Measurements from ENCODE around the gene RELN. TPM values are rescaled to one million over a fixed set of nuclear protein-coding genes. Genes with fewer than 3 reads are reported as not detected.

The RELN gene
- total and polyA plus RNA-seq, 9 of the 15 experiments (the other 6 are each of a cell fraction or from before 2014, with no cell fraction given) = 12.9 to 43.2 (median 18.1) TPM

DNA sequence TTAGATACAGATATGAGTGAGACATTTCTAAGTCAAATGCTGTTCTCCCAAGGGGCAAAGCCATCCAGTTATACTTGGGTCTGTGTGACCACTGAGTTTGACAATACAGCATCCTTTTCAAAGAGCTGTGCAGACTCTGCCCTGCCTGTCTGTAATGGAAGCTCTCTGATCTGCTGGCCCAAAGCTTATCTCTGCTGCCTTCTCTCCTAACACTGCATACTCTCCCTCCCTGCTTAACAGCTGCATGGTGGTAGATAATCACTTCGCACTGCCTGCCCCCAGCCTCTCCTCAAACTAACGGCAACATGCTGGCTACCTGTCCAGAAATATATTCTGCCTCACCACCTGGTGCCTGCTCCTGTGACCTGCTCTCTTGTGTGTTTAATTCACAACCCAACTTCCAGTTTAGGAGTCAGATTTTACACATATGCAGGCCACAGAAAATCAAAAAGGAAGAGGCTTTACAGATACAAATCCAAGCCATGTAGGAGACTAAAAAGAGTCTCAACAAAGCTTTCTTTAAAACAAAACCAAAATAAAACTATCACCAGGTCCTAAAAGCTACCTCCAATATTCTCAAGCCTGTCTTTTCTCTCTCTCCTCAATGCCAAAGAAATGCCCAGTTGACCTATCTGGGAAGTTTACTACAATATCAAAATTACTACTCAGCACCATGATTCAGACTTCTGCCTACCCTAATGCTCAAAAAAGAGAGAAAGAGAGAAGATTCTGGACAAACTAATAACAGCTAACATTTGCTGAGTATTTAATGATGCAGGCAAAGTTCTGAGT, 145.6 kb downstream of the RELN start (continued):
- TF ChIP-seq, protein P1, sequence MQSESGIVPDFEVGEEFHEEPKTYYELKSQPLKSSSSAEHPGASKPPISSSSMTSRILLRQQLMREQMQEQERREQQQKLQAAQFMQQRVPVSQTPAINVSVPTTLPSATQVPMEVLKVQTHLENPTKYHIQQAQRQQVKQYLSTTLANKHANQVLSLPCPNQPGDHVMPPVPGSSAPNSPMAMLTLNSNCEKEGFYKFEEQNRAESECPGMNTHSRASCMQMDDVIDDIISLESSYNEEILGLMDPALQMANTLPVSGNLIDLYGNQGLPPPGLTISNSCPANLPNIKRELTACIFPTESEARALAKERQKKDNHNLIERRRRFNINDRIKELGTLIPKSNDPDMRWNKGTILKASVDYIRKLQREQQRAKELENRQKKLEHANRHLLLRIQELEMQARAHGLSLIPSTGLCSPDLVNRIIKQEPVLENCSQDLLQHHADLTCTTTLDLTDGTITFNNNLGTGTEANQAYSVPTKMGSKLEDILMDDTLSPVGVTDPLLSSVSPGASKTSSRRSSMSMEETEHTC (IDR thresholded peaks at IDR 0.05) = peak; percentile 63; the same call in 1 of the 2 replicates
- no peak for TF ChIP-seq EGR1 (conservative IDR thresholded peaks at IDR 0.05)
- TF ChIP-seq ZKSCAN8 (CRISPR knock-in tag; IDR thresholded peaks at IDR 0.05) = peak; percentile 60; the same call in 1 of the 2 replicates
- TF ChIP-seq C11orf30 (IDR thresholded peaks at IDR 0.05; ENCODE audit: low read depth) = 0 out of 2 replicates have a peak, but pooled peaks have one; percentile 7
- no peak for TF ChIP-seq KDM4B (IDR thresholded peaks at IDR 0.05; ENCODE audit: borderline replicate concordance in 2 of 2, low read depth in 1 of 2)
- no peak for TF ChIP-seq ZNF384 (IDR thresholded peaks at IDR 0.05; ENCODE audit: low read depth, low read length)
- peak; percentile 88 for TF ChIP-seq NEUROD1 (IDR thresholded peaks at IDR 0.05; ENCODE audit: borderline replicate concordance, low read depth, low read length, partially characterized antibody)
- TF ChIP-seq KDM2B (CRISPR knock-in tag; IDR thresholded peaks at IDR 0.05) = no peak
- peak; percentile 76 for TF ChIP-seq NCOA4 (IDR thresholded peaks at IDR 0.05; ENCODE audit: partially characterized antibody)
- TF ChIP-seq FOXA3 (CRISPR knock-in tag; conservative IDR thresholded peaks at IDR 0.05 in 1 of 2, IDR thresholded peaks at IDR 0.05 in 1 of 2) = no peak
- TF ChIP-seq MEF2A (IDR thresholded peaks at IDR 0.05; ENCODE audit: control insufficient read depth, low read depth, low read length) = peak; percentile 73
- TF ChIP-seq CEBPB (tag; IDR thresholded peaks at IDR 0.05) = no peak
- TF ChIP-seq, protein P2, sequence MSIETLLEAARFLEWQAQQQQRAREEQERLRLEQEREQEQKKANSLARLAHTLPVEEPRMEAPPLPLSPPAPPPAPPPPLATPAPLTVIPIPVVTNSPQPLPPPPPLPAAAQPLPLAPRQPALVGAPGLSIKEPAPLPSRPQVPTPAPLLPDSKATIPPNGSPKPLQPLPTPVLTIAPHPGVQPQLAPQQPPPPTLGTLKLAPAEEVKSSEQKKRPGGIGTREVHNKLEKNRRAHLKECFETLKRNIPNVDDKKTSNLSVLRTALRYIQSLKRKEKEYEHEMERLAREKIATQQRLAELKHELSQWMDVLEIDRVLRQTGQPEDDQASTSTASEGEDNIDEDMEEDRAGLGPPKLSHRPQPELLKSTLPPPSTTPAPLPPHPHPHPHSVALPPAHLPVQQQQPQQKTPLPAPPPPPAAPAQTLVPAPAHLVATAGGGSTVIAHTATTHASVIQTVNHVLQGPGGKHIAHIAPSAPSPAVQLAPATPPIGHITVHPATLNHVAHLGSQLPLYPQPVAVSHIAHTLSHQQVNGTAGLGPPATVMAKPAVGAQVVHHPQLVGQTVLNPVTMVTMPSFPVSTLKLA (conservative IDR thresholded peaks at IDR 0.05) = peak; percentile 35 to 46; a peak in 3 of 4 replicates
- TF ChIP-seq PHB2 (IDR thresholded peaks at IDR 0.05; ENCODE audit: low read depth) = peak; percentile 98
- TF ChIP-seq, protein P3, sequence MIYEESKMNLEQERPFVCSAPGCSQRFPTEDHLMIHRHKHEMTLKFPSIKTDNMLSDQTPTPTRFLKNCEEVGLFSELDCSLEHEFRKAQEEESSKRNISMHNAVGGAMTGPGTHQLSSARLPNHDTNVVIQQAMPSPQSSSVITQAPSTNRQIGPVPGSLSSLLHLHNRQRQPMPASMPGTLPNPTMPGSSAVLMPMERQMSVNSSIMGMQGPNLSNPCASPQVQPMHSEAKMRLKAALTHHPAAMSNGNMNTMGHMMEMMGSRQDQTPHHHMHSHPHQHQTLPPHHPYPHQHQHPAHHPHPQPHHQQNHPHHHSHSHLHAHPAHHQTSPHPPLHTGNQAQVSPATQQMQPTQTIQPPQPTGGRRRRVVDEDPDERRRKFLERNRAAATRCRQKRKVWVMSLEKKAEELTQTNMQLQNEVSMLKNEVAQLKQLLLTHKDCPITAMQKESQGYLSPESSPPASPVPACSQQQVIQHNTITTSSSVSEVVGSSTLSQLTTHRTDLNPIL (CRISPR knock-in tag; IDR thresholded peaks at IDR 0.05) = no peak
- TF ChIP-seq KDM1A (IDR thresholded peaks at IDR 0.05) = peak; percentile 91 to 96
- peak in 1 of 2 experiments; percentile 77; a peak in 1 of 4 replicates for TF ChIP-seq TEAD1 (CRISPR knock-in tag; IDR thresholded peaks at IDR 0.05)
- TF ChIP-seq NCOA2 (IDR thresholded peaks at IDR 0.05; ENCODE audit: partially characterized antibody in 2 of 2) = peak; percentile 68 to 81
- TF ChIP-seq KHSRP (IDR thresholded peaks at IDR 0.05) = peak; percentile 78
- TF ChIP-seq ZFP36 (IDR thresholded peaks at IDR 0.05; ENCODE audit: low read depth, low read length, partially characterized antibody) = peak; percentile 95
- 0 out of 2 replicates have a peak, but pooled peaks have one; percentile 64 for TF ChIP-seq ZNF668 (CRISPR knock-in tag; IDR thresholded peaks at IDR 0.05)
- no peak for TF ChIP-seq CHD2 (IDR thresholded peaks at IDR 0.05; ENCODE audit: low read depth, low read length)
- peak; percentile 99 for TF ChIP-seq TEAD4 (IDR thresholded peaks at IDR 0.05; ENCODE audit: low read length)
- TF ChIP-seq TEAD4 (CRISPR knock-in tag; IDR thresholded peaks at IDR 0.05; ENCODE audit: borderline replicate concordance) = no peak
- TF ChIP-seq FOXJ3 (CRISPR knock-in tag; IDR thresholded peaks at IDR 0.05) = no peak
